Neuronal stem cell (in vitro differentiated cells): ENCODE results near the gene TBXA2R. TPM values are rescaled to one million over a fixed set of nuclear protein-coding genes. Genes with fewer than 3 reads are reported as not detected.

Experiments used
- small RNA-seq: library from polyadenylated mRNA; stranded (forward); fragments of <200 nt; extraction: miRNeasy Mini kit (QIAGEN cat#:217004); gene quantifications from one replicate; pipeline ENCODE3, GENCODE V24; 2013; ENCODE audit not compliant: insufficient read depth

TBXA2R gene

Small RNAs within 50 kb of the gene (small RNA-seq; reads per million reads assigned to genes)
- not detected for gene AC005786.1
